Activated naive CD8-positive, alpha-beta T cell treated with anti-CD3 and anti-CD28 coated beads, Interleukin-2, amount 50 U/mL, for 16 hours (primary cell): ENCODE results near the gene ZCCHC24.
A peak's percentile ranks its signal among the peaks of the same experiment; 100 is the strongest.
"Not testable (repeated sequence)": the region's sequence is repeated elsewhere in the genome, so short reads cannot be mapped to it uniquely, and the experiment has no call there.

Source experiments
- DNase-seq: peaks from one replicate; pipeline ENCODE4 v3.0.0-alpha.2; 2020; ENCODE audit warnings: low read depth, low spot score

The ZCCHC24 gene

GRCh38 chr10:79347226-79347893, 98.1 kb downstream of the ZCCHC24 start, which contains the start of gene PPIF:
PPIF (plus strand) TSS chr10:79347469; CDS start chr10:79347549, 80 bp downstream.
- peak; percentile 87 for DNase-seq

GRCh38 chr10:79346388-79347225, 98.8 kb downstream of the ZCCHC24 start:
- DNase-seq, result no peak

- no peak for DNase-seq
These were observed 99.4 kb downstream of the ZCCHC24 start for GRCh38 chr10:79346012-79346340.

GRCh38 chr10:79345241-79346011, 100.0 kb downstream of the ZCCHC24 start:
- DNase-seq, result no peak

GRCh38 chr10:79344502-79345195, 100.8 kb downstream of the ZCCHC24 start:
- no peak for DNase-seq

- no peak for DNase-seq
These were observed 102.4 kb downstream of the ZCCHC24 start for GRCh38 chr10:79342811-79343561.

GRCh38 chr10:79342295-79342761, 103.1 kb downstream of the ZCCHC24 start:
- DNase-seq, result no peak

GRCh38 chr10:79340646-79341244, 104.7 kb downstream of the ZCCHC24 start:
- DNase-seq, result no peak

GRCh38 chr10:79339266-79339665, 106.2 kb downstream of the ZCCHC24 start:
- no peak for DNase-seq

GRCh38 chr10:79337783-79338469, 107.5 kb downstream of the ZCCHC24 start:
- not testable (repeated sequence) for DNase-seq

- no peak for DNase-seq
These were observed 108.7 kb downstream of the ZCCHC24 start for GRCh38 chr10:79336739-79337138.

- DNase-seq, result no peak
These were observed 109.1 kb downstream of the ZCCHC24 start for GRCh38 chr10:79336276-79336675.

- DNase-seq, result no peak
These were observed 109.8 kb downstream of the ZCCHC24 start for GRCh38 chr10:79335470-79336235.

GRCh38 chr10:79335094-79335469, 110.3 kb downstream of the ZCCHC24 start:
- DNase-seq, result no peak

- no peak for DNase-seq
These were observed 110.9 kb downstream of the ZCCHC24 start for GRCh38 chr10:79334573-79334972.

- DNase-seq, result no peak
These were observed 111.9 kb downstream of the ZCCHC24 start for GRCh38 chr10:79333513-79333912.

GRCh38 chr10:79332610-79333315, 112.7 kb downstream of the ZCCHC24 start:
- DNase-seq, result not testable (repeated sequence)
